Mesenchymal stem cell (in vitro differentiated cells and primary cell): ENCODE measurements around the gene KYAT1.
"Not testable (repeated sequence)": the region's sequence is repeated elsewhere in the genome, so short reads cannot be mapped to it uniquely, and the experiment has no call there.

ENCODE experiments used
- DNase-seq: peaks from one replicate; pipeline ENCODE4 v3.0.0-alpha.2; 2013
- H2AFZ ChIP-seq: one replicate; pipeline ENCODE4 v1.6.1; 2013; ENCODE audit warnings: low read depth, mild to moderate bottlenecking, control low read depth, inconsistent platforms, low read length, moderate library complexity
- H2AK5ac ChIP-seq: 2 replicates; pipeline ENCODE4 v1.6.1; 2013; ENCODE audit warnings: low read length, moderate library complexity, mild to moderate bottlenecking, inconsistent platforms; ENCODE audit not compliant: severe bottlenecking
- H2BK120ac ChIP-seq: one replicate; pipeline ENCODE4 v1.6.1; 2013; ENCODE audit warnings: low read depth, mild to moderate bottlenecking, inconsistent platforms, low read length, moderate library complexity
- H2BK12ac ChIP-seq, 2 experiments: one replicate each; pipeline ENCODE4 v1.6.1; 2013; ENCODE audit warnings: inconsistent platforms in 2 of 2, low read length in 2 of 2, mild to moderate bottlenecking in 2 of 2, moderate library complexity in 2 of 2, control low read depth in 1 of 2
- H2BK15ac ChIP-seq: one replicate; pipeline ENCODE4 v1.6.1; 2013; ENCODE audit warnings: mild to moderate bottlenecking, low read depth, inconsistent platforms; ENCODE audit not compliant: poor library complexity, severe bottlenecking
- H2BK5ac ChIP-seq: 2 replicates; pipeline ENCODE4 v1.6.1; 2013; ENCODE audit warnings: low read depth, mild to moderate bottlenecking, low read length, control low read depth, inconsistent platforms; ENCODE audit not compliant: poor library complexity, severe bottlenecking
- H3K14ac ChIP-seq, 2 experiments: one replicate each; pipeline ENCODE4 v1.6.1; 2013; ENCODE audit warnings: inconsistent platforms in 2 of 2, low read length in 2 of 2, control low read depth in 1 of 2, mild to moderate bottlenecking in 1 of 2, moderate library complexity in 1 of 2
- H3K18ac ChIP-seq, 2 experiments: one replicate each; pipeline ENCODE4 v1.6.1; 2013; ENCODE audit warnings: inconsistent platforms in 2 of 2, low read length in 2 of 2, control low read depth in 1 of 2, low read depth in 1 of 2, mild to moderate bottlenecking in 1 of 2
- H3K23ac ChIP-seq, 2 experiments: one replicate each; pipeline ENCODE4 v1.6.1; 2013; ENCODE audit warnings: inconsistent platforms in 2 of 2, low read length in 2 of 2, mild to moderate bottlenecking in 2 of 2, moderate library complexity in 2 of 2, control low read depth in 1 of 2
- H3K27ac ChIP-seq: 2 replicates; pipeline ENCODE4 v1.5.1; 2013; ENCODE audit warnings: mild to moderate bottlenecking, moderate library complexity, low read length, control low read depth, inconsistent platforms; ENCODE audit not compliant: poor library complexity, severe bottlenecking
- H3K27me3 ChIP-seq, 2 experiments: 2 replicates each; pipeline versions ENCODE4 v1.6.1 to v1.7.0; 2013; ENCODE audit warnings: low read length in 2 of 2, mild to moderate bottlenecking in 2 of 2, moderate library complexity in 2 of 2, control low read depth in 1 of 2, inconsistent platforms in 1 of 2; ENCODE audit not compliant: control insufficient read depth in 1 of 2, insufficient read depth in 1 of 2
- H3K36me3 ChIP-seq, 2 experiments: 2 replicates each; pipeline versions ENCODE4 v1.6.1 to v1.7.0; 2013; ENCODE audit warnings: low read length in 2 of 2, control low read depth in 1 of 2, inconsistent platforms in 1 of 2, low read depth in 1 of 2, mild to moderate bottlenecking in 1 of 2; ENCODE audit not compliant: insufficient read depth in 2 of 2, control insufficient read depth in 1 of 2
- H3K4ac ChIP-seq, 2 experiments: one replicate each; pipeline ENCODE4 v1.6.1; 2013; ENCODE audit warnings: inconsistent platforms in 2 of 2, low read length in 2 of 2, mild to moderate bottlenecking in 2 of 2, moderate library complexity in 2 of 2, control low read depth in 1 of 2, low read depth in 1 of 2
- H3K4me1 ChIP-seq: 2 replicates; pipeline ENCODE4 v1.6.1; 2013; ENCODE audit warnings: low read depth, low read length, control low read depth; ENCODE audit not compliant: control insufficient read depth, insufficient read depth
- H3K4me2 ChIP-seq: 2 replicates; pipeline ENCODE4 v1.6.1; 2013; ENCODE audit warnings: low read length, mild to moderate bottlenecking, inconsistent platforms; ENCODE audit not compliant: poor library complexity, severe bottlenecking
- H3K4me3 ChIP-seq, 2 experiments: 2 replicates each; pipeline versions ENCODE4 v1.5.1 to v1.7.0; 2013; ENCODE audit warnings: low read length in 2 of 2, mild to moderate bottlenecking in 2 of 2, control low read depth in 1 of 2, low read depth in 1 of 2; ENCODE audit not compliant: insufficient read depth in 1 of 2
- H3K79me1 ChIP-seq: replicated peaks from 2 replicates; pipeline ENCODE4 v1.6.1; 2013; ENCODE audit warnings: mild to moderate bottlenecking, control low read depth, low read length, inconsistent platforms; ENCODE audit not compliant: poor library complexity, severe bottlenecking
- H3K9ac ChIP-seq: 2 replicates; pipeline ENCODE4 v1.7.0; 2013; ENCODE audit warnings: mild to moderate bottlenecking, low read length, moderate library complexity
- H3K9me3 ChIP-seq: 2 replicates; pipeline ENCODE4 v1.7.0; 2013; ENCODE audit warnings: mild to moderate bottlenecking, low read length; ENCODE audit not compliant: control insufficient read depth
- H4K8ac ChIP-seq: one replicate; pipeline ENCODE4 v1.6.1; 2013; ENCODE audit warnings: inconsistent platforms, mild to moderate bottlenecking, low read length, moderate library complexity
- H4K91ac ChIP-seq: one replicate; pipeline ENCODE4 v1.6.1; 2013; ENCODE audit warnings: mild to moderate bottlenecking, low read length, inconsistent platforms
- WGBS: methylation state at CpG from one replicate; pipeline ENCODE4 v1.1.7; 2013; ENCODE audit warnings: mixed read lengths; 5-methylcytosine and 5-hydroxymethylcytosine counted together

Gene KYAT1

GRCh38 chr9:128870941-128871265 is 10.8 kb downstream of the KYAT1 start:
- WGBS, result 91% methylated on average over 7 of the region's 7 CpGs
- H3K27me3 ChIP-seq, H3K4ac ChIP-seq, H4K8ac ChIP-seq, DNase-seq, H2AK5ac ChIP-seq, H2BK15ac ChIP-seq, H3K9me3 ChIP-seq, H3K23ac ChIP-seq, H3K18ac ChIP-seq, H2BK120ac ChIP-seq, H3K4me3 ChIP-seq, H3K4me2 ChIP-seq, H3K9ac ChIP-seq, H4K91ac ChIP-seq, H3K36me3 ChIP-seq, H2AFZ ChIP-seq, H2BK12ac ChIP-seq, H3K27ac ChIP-seq, H2BK5ac ChIP-seq, H3K4me1 ChIP-seq, H3K14ac ChIP-seq: not testable (repeated sequence)
- H3K79me1 ChIP-seq, result peaks cover 14% of the 10 kb centered on the region

DNA sequence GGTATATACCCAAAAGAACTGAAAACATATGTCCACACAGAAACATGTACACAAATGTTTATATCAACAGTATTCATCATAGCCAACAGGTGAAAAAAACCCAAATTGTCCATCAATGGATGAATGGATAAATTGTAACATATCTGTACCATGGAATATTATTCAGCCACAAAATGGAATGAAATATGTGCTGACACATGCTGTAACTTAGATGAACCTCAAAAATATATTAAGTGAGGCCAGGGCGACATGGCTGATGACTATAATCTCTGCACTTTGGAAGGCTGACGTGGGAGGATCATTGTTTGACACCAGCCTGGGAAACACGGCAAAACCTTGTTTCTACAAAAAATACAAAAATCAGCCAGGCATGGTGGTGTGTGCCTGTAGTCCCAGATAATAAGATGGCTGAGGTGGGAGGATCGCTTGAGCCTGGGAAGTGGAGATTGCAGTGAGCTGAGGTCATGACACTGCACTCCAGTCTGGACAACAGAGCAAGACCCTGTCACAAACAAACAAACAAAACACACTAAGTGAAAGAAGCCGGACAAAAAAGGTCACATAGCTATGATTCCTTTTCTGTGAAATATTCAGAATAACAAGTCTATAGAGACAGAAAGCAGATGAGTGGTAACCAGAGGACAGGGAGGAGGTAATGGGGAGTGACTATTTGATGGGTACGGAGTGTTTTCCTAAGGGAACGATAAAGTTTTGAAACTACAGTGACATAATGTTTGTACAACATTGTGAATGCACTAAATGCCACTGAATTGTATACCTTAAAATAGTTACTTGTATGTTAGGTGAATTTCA is 11.4 kb downstream of the KYAT1 start:
- Histone ChIP-seq H3K27ac (no peak overlapping the region), H3K4me2 (no peak overlapping the region)

GRCh38 chr9:128863647-128864046 is 18.1 kb downstream of the KYAT1 start:
- Histone ChIP-seq H2AFZ (no peak overlapping the region), H3K4me2 (no peak overlapping the region), H2AK5ac (no peak overlapping the region)

More for the DNA sequence above, 11.4 kb downstream of the KYAT1 start:
- no peak overlapping the region for H2BK5ac ChIP-seq
- H2BK120ac ChIP-seq, result no peak overlapping the region
- H3K14ac ChIP-seq, result no peak overlapping the region
- no peaks in the 10 kb centered on the region for H3K27me3 ChIP-seq
- DNase-seq, result peak; percentile 18
- no peak overlapping the region for H2BK12ac ChIP-seq
- H4K91ac ChIP-seq, result no peak overlapping the region
- H3K4me1 ChIP-seq, result peaks cover 1% of the 10 kb centered on the region
- peaks cover 0 to 9% of the 10 kb centered on the region in 2 experiments for H3K36me3 ChIP-seq
- H3K18ac ChIP-seq, result no peak overlapping the region
- H3K23ac ChIP-seq, result no peak overlapping the region
- H4K8ac ChIP-seq, result peak overlapping the region; percentile 60
- H3K9me3 ChIP-seq, result no peaks in the 10 kb centered on the region
- H3K4me3 ChIP-seq, result no peak overlapping the region
- H3K9ac ChIP-seq, result no peak overlapping the region
- H3K4ac ChIP-seq, result no peak overlapping the region
- no peak overlapping the region for H2BK15ac ChIP-seq
- peaks cover 10% of the 10 kb centered on the region for H3K79me1 ChIP-seq
- no peak overlapping the region for H2AK5ac ChIP-seq
- no peak overlapping the region for H2AFZ ChIP-seq
- 65% methylated on average over 4 of the region's 7 CpGs for WGBS

DNA sequence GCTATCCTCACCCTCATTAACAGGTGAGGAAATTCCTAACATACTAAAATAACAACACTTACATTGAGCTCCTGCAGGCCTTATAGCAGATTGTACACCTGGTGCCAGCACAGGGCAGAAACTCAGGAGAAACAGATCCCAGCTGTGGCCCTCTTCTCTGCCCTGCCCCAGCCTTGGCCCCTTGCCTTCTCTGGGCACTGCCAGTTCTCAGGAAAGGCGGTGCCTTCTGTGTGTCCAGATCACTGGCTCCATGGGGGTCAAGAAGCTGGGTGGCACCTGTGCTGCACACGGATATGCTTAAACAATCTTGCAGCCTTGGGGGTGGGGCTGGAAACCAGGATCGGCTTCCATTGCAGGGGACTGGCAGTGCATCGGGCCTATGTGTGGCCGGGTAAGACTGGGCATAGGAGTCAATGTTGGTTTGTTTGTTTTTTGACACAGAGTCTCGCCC is 19.3 kb downstream of the KYAT1 start:
- no peak overlapping the region for H2BK5ac ChIP-seq
- no peak overlapping the region for H3K14ac ChIP-seq
- no peak overlapping the region for H2AK5ac ChIP-seq
- H3K4me3 ChIP-seq, result no peak overlapping the region
- no peak overlapping the region for H4K8ac ChIP-seq
- DNase-seq, result no peak
- H3K4me2 ChIP-seq, result no peak overlapping the region
- peak overlapping the region; percentile 51 for H2AFZ ChIP-seq
- no peaks in the 10 kb centered on the region for H3K27me3 ChIP-seq
- peaks cover 16% of the 10 kb centered on the region for H3K79me1 ChIP-seq
- no peak overlapping the region for H4K91ac ChIP-seq
- peaks cover 7% of the 10 kb centered on the region for H3K4me1 ChIP-seq
- no peaks in the 10 kb centered on the region for H3K9me3 ChIP-seq
- no peak overlapping the region for H3K18ac ChIP-seq
- no peak overlapping the region for H3K27ac ChIP-seq
- no peak overlapping the region for H2BK12ac ChIP-seq
- H2BK15ac ChIP-seq, result no peak overlapping the region
- H3K4ac ChIP-seq, result no peak overlapping the region
- no peak overlapping the region for H2BK120ac ChIP-seq
- no peak overlapping the region for H3K9ac ChIP-seq
- 98% methylated on average over 6 of the region's 6 CpGs for WGBS
- no peaks in the 10 kb centered on the region for H3K36me3 ChIP-seq
- no peak overlapping the region for H3K23ac ChIP-seq

More at GRCh38 chr9:128863647-128864046, 18.1 kb downstream of the KYAT1 start:
- Histone ChIP-seq H3K9ac (no peak overlapping the region), H3K4me1 (peaks cover 7% of the 10 kb centered on the region), H3K14ac (no peak overlapping the region), H3K27ac (no peak overlapping the region), H3K4ac (no peak overlapping the region), H4K8ac (no peak overlapping the region), H2BK120ac (no peak overlapping the region), H3K4me3 (no peak overlapping the region), H3K18ac (no peak overlapping the region), H2BK12ac (no peak overlapping the region), H3K9me3 (no peaks in the 10 kb centered on the region), H3K79me1 (peaks cover 18% of the 10 kb centered on the region), H3K36me3 (no peaks in the 10 kb centered on the region), H3K27me3 (no peaks in the 10 kb centered on the region), H3K23ac (no peak overlapping the region), H4K91ac (peak overlapping the region; percentile 9), H2BK5ac (no peak overlapping the region), H2BK15ac (no peak overlapping the region)
- peak; percentile 62 for DNase-seq
- WGBS, result 38% methylated on average over 10 of the region's 10 CpGs
